Measurements from ENCODE around the gene CHEK1.

The CHEK1 gene

GRCh38 chr11:125680747-125681146 is 55.8 kb downstream of the CHEK1 start, which contains the start of gene ACRV1:
TSS of gene ACRV1 (minus strand) at chr11:125680847. CDS start at chr11:125680780, 67 bp downstream.
- H2AFZ ChIP-seq (ENCODE audit: low read depth): no peak within 1 kb of the TSS
- H4K20me1 ChIP-seq (ENCODE audit: insufficient read depth): no peaks in the 10 kb centered on the region
- no peaks in the 10 kb centered on the region for H3K4me1 ChIP-seq (ENCODE audit: low read depth, poor library complexity, severe bottlenecking)
- no peak within 1 kb of the TSS for H3K27ac ChIP-seq
- no peak within 1 kb of the TSS for H3K4me3 ChIP-seq (IDR thresholded peaks at IDR 0.05; ENCODE audit: insufficient read depth, low read depth, low read length)
- no peak within 1 kb of the TSS for H3K4me2 ChIP-seq
- no peaks in the 10 kb centered on the region; the same call in 1 of the 2 replicates for H3K36me3 ChIP-seq (ENCODE audit: insufficient read depth)
- no peak for TF ChIP-seq CTCF (conservative IDR thresholded peaks at IDR 0.05; ENCODE audit: low read depth, low read length)
- H3K9ac ChIP-seq: no peak within 1 kb of the TSS
- no peaks in the 10 kb centered on the region for H3K27me3 ChIP-seq (ENCODE audit: insufficient read depth, low read depth)
- no peaks in the 10 kb centered on the region for H3K79me2 ChIP-seq (ENCODE audit: insufficient read depth, low read depth)

GRCh38 chr11:125685228-125685627 is 60.3 kb downstream of the CHEK1 start:
- Histone ChIP-seq H4K20me1 (ENCODE audit: insufficient read depth) (no peaks in the 10 kb centered on the region), H2AFZ (ENCODE audit: low read depth) (no peak overlapping the region), H3K4me1 (ENCODE audit: low read depth, poor library complexity, severe bottlenecking) (no peaks in the 10 kb centered on the region), H3K79me2 (ENCODE audit: insufficient read depth, low read depth) (no peaks in the 10 kb centered on the region), H3K27me3 (ENCODE audit: insufficient read depth, low read depth) (no peaks in the 10 kb centered on the region), H3K4me2 (no peak overlapping the region), H3K27ac (no peak overlapping the region), H3K36me3 (ENCODE audit: insufficient read depth) (no peaks in the 10 kb centered on the region), H3K4me3 (IDR thresholded peaks at IDR 0.05; ENCODE audit: insufficient read depth, low read depth, low read length) (no peak overlapping the region), H3K9ac (no peak overlapping the region)
- no peak for TF ChIP-seq CTCF (conservative IDR thresholded peaks at IDR 0.05; ENCODE audit: low read depth, low read length)

- no peak overlapping the region for H3K9ac ChIP-seq
- no peak overlapping the region for H3K27ac ChIP-seq
- no peaks in the 10 kb centered on the region for H4K20me1 ChIP-seq (ENCODE audit: insufficient read depth)
- H2AFZ ChIP-seq (ENCODE audit: low read depth): no peak overlapping the region
- no peak overlapping the region for H3K4me3 ChIP-seq (IDR thresholded peaks at IDR 0.05; ENCODE audit: insufficient read depth, low read depth, low read length)
- no peaks in the 10 kb centered on the region for H3K27me3 ChIP-seq (ENCODE audit: insufficient read depth, low read depth)
- no peaks in the 10 kb centered on the region for H3K79me2 ChIP-seq (ENCODE audit: insufficient read depth, low read depth)
- no peaks in the 10 kb centered on the region for H3K36me3 ChIP-seq (ENCODE audit: insufficient read depth)
- H3K4me1 ChIP-seq (ENCODE audit: low read depth, poor library complexity, severe bottlenecking): no peaks in the 10 kb centered on the region
- no peak for TF ChIP-seq CTCF (conservative IDR thresholded peaks at IDR 0.05; ENCODE audit: low read depth, low read length)
- no peak overlapping the region for H3K4me2 ChIP-seq
Observed at GRCh38 chr11:125688066-125688465, 63.1 kb downstream of the CHEK1 start.

- no peak overlapping the region for H3K9ac ChIP-seq
- no peak overlapping the region for H2AFZ ChIP-seq (ENCODE audit: low read depth)
- no peak overlapping the region for H3K27ac ChIP-seq
- no peaks in the 10 kb centered on the region for H3K36me3 ChIP-seq (ENCODE audit: insufficient read depth)
- no peak overlapping the region for H3K4me3 ChIP-seq (IDR thresholded peaks at IDR 0.05; ENCODE audit: insufficient read depth, low read depth, low read length)
- H3K4me2 ChIP-seq: no peak overlapping the region
- no peaks in the 10 kb centered on the region for H4K20me1 ChIP-seq (ENCODE audit: insufficient read depth)
- no peaks in the 10 kb centered on the region for H3K79me2 ChIP-seq (ENCODE audit: insufficient read depth, low read depth)
- no peak for TF ChIP-seq CTCF (conservative IDR thresholded peaks at IDR 0.05; ENCODE audit: low read depth, low read length)
- H3K4me1 ChIP-seq (ENCODE audit: low read depth, poor library complexity, severe bottlenecking): no peaks in the 10 kb centered on the region
- H3K27me3 ChIP-seq (ENCODE audit: insufficient read depth, low read depth): no peaks in the 10 kb centered on the region
Observed at GRCh38 chr11:125688632-125689031, 63.7 kb downstream of the CHEK1 start.
